Astrocyte of the spinal cord (primary cell): ENCODE data around the gene STK32B.

Experiments
- DNase-seq: peaks from one replicate; pipeline ENCODE4 v3.0.0; 2011; ENCODE audit warnings: low read depth, low spot score
- H3K4me3 ChIP-seq: 2 replicates; pipeline ENCODE4 v1.5.1; 2011; ENCODE audit warnings: low read depth, mild to moderate bottlenecking, low read length, moderate library complexity
- CTCF ChIP-seq: IDR thresholded peaks from 2 replicates; pipeline ENCODE4 v1.5.1; 2012; ENCODE audit warnings: low read depth, mild to moderate bottlenecking, low read length, inconsistent platforms
- in situ Hi-C: cut with HindIII; loops from 2 replicates; pipeline ENCODE4 v1.10.0; 2017; ENCODE audit warnings: low sequenced_read_pairs

STK32B gene

DNA sequence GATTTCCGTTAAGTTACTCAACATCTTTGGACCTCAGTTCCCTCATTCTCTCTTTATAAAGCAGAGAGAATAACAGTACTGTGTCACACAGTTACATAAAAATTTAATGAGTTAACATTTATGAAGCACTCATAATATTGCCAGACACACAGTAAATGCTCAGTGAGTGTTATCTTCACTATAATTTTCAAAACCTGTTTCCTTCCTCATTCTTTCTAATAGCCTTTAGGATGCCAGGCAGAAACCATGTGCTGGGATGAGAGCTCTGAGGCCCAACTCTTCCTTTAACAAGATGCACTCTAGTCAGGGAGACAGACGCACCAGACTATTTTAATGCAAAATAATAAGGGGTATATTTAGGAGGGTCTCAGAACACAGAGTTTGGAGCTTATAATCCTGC lies 208.2 kb downstream of the STK32B start:
- TF ChIP-seq CTCF = no peak
- in situ Hi-C loops = no loop called here
- no peak overlapping the region for H3K4me3 ChIP-seq
- no peak for DNase-seq

DNA sequence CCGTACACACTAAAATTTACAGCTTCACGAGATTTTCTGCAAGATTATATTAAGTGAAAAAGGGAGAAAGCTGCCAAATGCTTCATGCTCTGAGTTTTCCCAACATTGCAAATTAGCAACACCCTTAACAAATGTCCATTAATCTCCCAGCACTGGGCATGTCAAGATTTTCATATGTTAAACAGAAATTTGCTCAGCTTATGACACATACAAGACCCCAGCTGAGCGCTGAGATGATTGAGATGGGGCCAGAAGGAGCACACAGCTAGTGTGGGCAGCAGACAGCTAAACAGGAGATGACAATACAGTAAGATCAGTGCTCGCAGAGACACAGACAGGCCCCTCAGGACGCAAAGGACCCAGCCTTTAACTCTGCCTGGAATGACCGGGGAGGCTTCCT lies 208.8 kb downstream of the STK32B start:
- no peak for TF ChIP-seq CTCF
- in situ Hi-C loops = no loop called here

DNA sequence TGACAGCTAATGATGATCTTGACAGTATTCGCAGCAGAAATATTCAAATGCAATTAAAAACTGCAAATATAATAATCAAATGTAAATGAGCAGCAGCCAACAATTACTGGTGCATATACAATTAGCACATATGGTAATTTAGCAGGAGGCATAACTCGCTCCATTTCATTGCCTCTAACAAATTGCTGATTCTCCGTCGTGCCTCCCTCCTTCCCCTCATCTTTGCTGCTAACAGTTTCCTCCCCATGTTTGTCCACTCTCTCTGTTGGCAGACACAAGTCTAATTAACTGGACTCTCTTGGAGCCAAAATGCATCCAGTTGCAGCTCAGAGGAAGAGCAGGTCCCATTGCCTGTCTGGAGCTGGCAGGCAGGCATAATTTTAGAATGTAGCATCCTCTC lies 210.6 kb downstream of the STK32B start:
- no peak for DNase-seq
- no peak overlapping the region for H3K4me3 ChIP-seq
- TF ChIP-seq CTCF = no peak
- in situ Hi-C loops = no loop called here

More for the DNA sequence above, 208.8 kb downstream of the STK32B start:
- no peak for DNase-seq
- no peak overlapping the region for H3K4me3 ChIP-seq

DNA sequence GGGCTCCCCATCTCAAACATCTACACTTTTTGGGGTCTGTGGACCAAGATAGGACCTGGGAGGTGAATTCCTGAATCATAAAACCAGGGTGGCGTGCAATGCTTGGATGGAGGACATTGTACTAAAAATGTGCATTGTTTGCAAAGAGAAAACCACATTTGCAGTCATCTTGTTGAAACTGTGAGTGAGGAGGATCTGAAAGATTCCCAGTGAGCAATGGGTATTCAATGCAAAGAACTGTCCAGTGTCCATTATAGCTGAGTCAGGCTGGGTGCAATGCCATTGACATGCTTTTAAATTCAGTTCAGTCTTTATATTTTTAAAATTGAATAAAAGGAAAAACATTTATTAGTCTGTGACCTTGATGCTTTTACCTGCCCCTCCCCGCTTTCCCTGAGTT lies 215.7 kb downstream of the STK32B start:
- TF ChIP-seq CTCF = no peak
- DNase-seq = no peak
- H3K4me3 ChIP-seq = no peak overlapping the region
- in situ Hi-C loops = no loop called here

DNA sequence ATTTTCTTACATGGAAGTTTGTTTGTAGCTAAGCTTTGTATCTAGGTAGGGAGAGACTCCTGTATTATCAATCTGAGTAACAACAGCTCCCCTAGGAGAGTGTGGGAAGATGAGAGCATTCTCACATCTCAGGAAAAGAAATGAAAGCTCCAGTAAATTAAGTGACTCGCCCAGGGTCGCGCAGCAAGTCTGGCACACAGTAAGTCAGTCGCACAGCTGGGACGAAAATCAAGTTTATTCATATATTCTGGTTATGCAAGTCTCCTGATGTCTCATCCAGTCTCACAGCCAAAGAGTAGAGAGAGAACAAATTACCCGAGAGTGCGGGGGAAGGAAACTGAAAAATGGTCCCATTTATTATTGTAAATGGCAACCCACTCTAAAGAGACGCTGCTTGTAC lies 216.1 kb downstream of the STK32B start:
- in situ Hi-C loops = no loop called here
- H3K4me3 ChIP-seq = no peak overlapping the region
- no peak for TF ChIP-seq CTCF
- DNase-seq = no peak

- TF ChIP-seq CTCF = no peak
- DNase-seq = no peak
- in situ Hi-C loops = no loop called here
- no peak overlapping the region for H3K4me3 ChIP-seq
Measured at GRCh38 chr4:5276475-5277075, 225.3 kb downstream of the STK32B start.

DNA sequence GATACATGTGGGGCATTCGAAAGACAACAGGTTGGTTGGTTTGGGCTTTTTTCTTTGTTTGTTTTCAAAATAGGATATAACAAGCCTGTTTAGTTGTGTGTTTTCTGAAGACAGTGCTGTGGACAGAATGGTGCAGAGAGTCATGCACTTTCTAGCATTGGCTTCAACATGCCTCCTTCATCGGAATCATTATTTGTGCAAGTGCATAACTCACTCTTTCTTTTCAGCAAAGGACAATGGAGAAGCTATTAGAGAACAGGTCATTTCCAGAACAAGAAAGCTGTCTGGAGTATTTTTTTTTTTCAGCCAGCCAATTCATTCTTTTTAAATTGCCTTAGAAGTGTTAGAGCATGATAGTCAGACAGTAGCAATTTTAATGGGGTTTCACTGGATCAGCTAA lies 225.8 kb downstream of the STK32B start:
- no peak for DNase-seq
- no peak overlapping the region for H3K4me3 ChIP-seq
- no peak for TF ChIP-seq CTCF
- in situ Hi-C loops = no loop called here
